ENCODE results near the gene EZR. TPM values are rescaled to one million over a fixed set of nuclear protein-coding genes. Genes with fewer than 3 reads are reported as not detected.

EZR gene
- total and polyA plus RNA-seq, 2 of the 8 experiments (the other 6 are each of a cell fraction or from before 2014, with no cell fraction given), result 122 to 286 TPM

DNA sequence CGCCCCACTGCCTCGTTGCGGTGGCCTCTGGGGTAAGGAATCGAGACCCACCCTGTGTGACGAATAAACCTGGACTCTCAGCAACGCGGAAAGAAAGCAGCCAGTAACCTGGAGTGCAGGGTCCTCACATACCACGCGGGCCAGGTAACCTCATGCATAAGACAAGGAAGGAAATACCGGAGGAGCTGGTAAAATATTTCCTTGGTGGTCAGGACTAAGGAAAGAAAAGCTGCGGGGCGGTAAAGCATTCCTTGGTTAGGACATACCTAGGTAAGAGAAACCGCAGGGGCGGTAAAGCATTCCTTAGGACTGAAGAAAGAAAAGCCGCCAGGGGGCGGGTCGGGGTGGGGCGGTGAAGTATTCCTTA is 88.6 kb downstream of the EZR start (continued):
- TF ChIP-seq RNF2 (IDR thresholded peaks at IDR 0.05; ENCODE audit: borderline replicate concordance, low read depth, low read length, missing control alignments, poor library complexity, severe bottlenecking) (no peak), CBX5 (IDR thresholded peaks at IDR 0.05; ENCODE audit: low read depth, low read length) (no peak), RFX5 (IDR thresholded peaks at IDR 0.05; ENCODE audit: borderline replicate concordance, low read depth, low read length) (no peak), PHF8 (conservative IDR thresholded peaks at IDR 0.05; ENCODE audit: low read depth, low read length) (no peak), JUND (IDR thresholded peaks at IDR 0.05; ENCODE audit: low read length) (peak; percentile 81), SIX5 (IDR thresholded peaks at IDR 0.05; ENCODE audit: low read depth, low read length) (no peak), ASH2L (IDR thresholded peaks at IDR 0.05; ENCODE audit: low read length) (peak; percentile 89), JUN (IDR thresholded peaks at IDR 0.05; ENCODE audit: low read depth, low read length) (peak; percentile 51; the same call in 1 of the 2 replicates), NANOG (IDR thresholded peaks at IDR 0.05; ENCODE audit: insufficient read depth, low read depth, low read length, poor library complexity, severe bottlenecking) (no peak), CBX8 (IDR thresholded peaks at IDR 0.05; ENCODE audit: borderline replicate concordance, low read depth, low read length) (no peak), SP4 (IDR thresholded peaks at IDR 0.05; ENCODE audit: low read length) (no peak; the same call in 1 of the 2 replicates), POLR2AphosphoS5 (IDR thresholded peaks at IDR 0.05; ENCODE audit: low read depth, low read length) (peak; percentile 41; the same call in 1 of the 2 replicates), SRF (IDR thresholded peaks at IDR 0.05; ENCODE audit: low read depth, low read length) (no peak)
- TF ChIP-seq, protein P1, sequence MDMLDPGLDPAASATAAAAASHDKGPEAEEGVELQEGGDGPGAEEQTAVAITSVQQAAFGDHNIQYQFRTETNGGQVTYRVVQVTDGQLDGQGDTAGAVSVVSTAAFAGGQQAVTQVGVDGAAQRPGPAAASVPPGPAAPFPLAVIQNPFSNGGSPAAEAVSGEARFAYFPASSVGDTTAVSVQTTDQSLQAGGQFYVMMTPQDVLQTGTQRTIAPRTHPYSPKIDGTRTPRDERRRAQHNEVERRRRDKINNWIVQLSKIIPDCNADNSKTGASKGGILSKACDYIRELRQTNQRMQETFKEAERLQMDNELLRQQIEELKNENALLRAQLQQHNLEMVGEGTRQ (IDR thresholded peaks at IDR 0.05; ENCODE audit: low read length), result no peak
- TF ChIP-seq, protein P2, sequence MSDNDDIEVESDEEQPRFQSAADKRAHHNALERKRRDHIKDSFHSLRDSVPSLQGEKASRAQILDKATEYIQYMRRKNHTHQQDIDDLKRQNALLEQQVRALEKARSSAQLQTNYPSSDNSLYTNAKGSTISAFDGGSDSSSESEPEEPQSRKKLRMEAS (IDR thresholded peaks at IDR 0.05), result peak; percentile 73; the same call in 1 of the 2 replicates
- TF ChIP-seq, protein P3, sequence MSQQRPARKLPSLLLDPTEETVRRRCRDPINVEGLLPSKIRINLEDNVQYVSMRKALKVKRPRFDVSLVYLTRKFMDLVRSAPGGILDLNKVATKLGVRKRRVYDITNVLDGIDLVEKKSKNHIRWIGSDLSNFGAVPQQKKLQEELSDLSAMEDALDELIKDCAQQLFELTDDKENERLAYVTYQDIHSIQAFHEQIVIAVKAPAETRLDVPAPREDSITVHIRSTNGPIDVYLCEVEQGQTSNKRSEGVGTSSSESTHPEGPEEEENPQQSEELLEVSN (IDR thresholded peaks at IDR 0.05), result no peak
